A549 (cell line): Measurements from ENCODE around the gene BABAM2. TPM values are rescaled to one million over a fixed set of nuclear protein-coding genes. Genes with fewer than 3 reads are reported as not detected.
A peak's percentile ranks its signal among the peaks of the same experiment; 100 is the strongest.

ENCODE experiments used
- ATAC-seq, 2 experiments: fragments of 200-7000 bp in 1 of 2; fragments of >200 bp in 1 of 2; cut with Nextera tagmentation in 1 of 2; cut with Tn5 transposase in 1 of 2; 3 replicates each; pipeline versions ENCODE4 v1.8.0 to v1.9.1; 2018 to 2020; ENCODE audit warnings: mild to moderate bottlenecking in 1 of 2, moderate library complexity in 1 of 2
- CTCF ChIA-PET: fragments of 300-600 bp; sonication (Branson Sonifier 250); formaldehyde crosslinking; extraction: SDS; loops from one replicate; lab custom pipeline; 2021; ENCODE audit warnings: antibody characterized with exemption, inconsistent platforms; lab: Yijun Ruan, JAX
- POLR2A ChIA-PET: fragments of 350-600 bp; formaldehyde crosslinking; extraction: SDS; loops from one replicate; lab custom pipeline; 2021; ENCODE audit warnings: antibody characterized with exemption, inconsistent platforms; lab: Yijun Ruan, JAX
- DNase-seq, 2 experiments: peaks; one replicate each; pipeline versions ENCODE4 v3.0.0 to v3.0.0-alpha.2; 2011 to 2016; ENCODE audit warnings: low read depth in 1 of 2, low spot score in 1 of 2
- FAIRE-seq: peaks from 2 replicates; lab custom pipeline; 2011; peaks lifted over from hg19 to GRCh38; lab: Jason Lieb, UNC
- H3K27ac ChIP-seq, 2 experiments: fragments of >200 bp; sonication (Bioruptor Twin); formaldehyde crosslinking; 3 replicates each; pipeline ENCODE4 v1.5.1; 2016 to 2017
- H3K4me1 ChIP-seq: fragments of >200 bp; sonication (Bioruptor Twin); formaldehyde crosslinking; 3 replicates; pipeline ENCODE4 v1.6.1; 2016
- H3K4me2 ChIP-seq: fragments of >200 bp; sonication (Bioruptor Twin); formaldehyde crosslinking; 3 replicates; pipeline ENCODE4 v1.6.1; 2016
- H3K4me3 ChIP-seq: fragments of >200 bp; sonication (Bioruptor Twin); formaldehyde crosslinking; 3 replicates; pipeline ENCODE4 v1.5.1; 2016
- H3K9me3 ChIP-seq: fragments of >200 bp; sonication (Bioruptor Twin); formaldehyde crosslinking; 3 replicates; pipeline ENCODE4 v1.6.1; 2016
- CBX2 ChIP-seq: fragments of 200-600 bp; sonication (generic); IDR thresholded peaks from 2 replicates; pipeline ENCODE4 v1.6.1; 2016; ENCODE audit warnings: low read depth, mild to moderate bottlenecking, borderline replicate concordance
- CBX8 ChIP-seq: fragments of 200-600 bp; sonication (generic); IDR thresholded peaks from 2 replicates; pipeline ENCODE4 v1.6.1; 2016
- CEBPB ChIP-seq, 2 experiments: fragments of >200 bp in 1 of 2; sonication (Bioruptor Twin) in 1 of 2; formaldehyde crosslinking in 1 of 2; IDR thresholded peaks; 2 replicates each; pipeline ENCODE4 v1.6.1; 2012 to 2016
- CHD4 ChIP-seq: fragments of 200-600 bp; sonication (generic); IDR thresholded peaks from 2 replicates; pipeline ENCODE4 v1.6.1; 2016; ENCODE audit warnings: antibody characterized with exemption, mild to moderate bottlenecking, borderline replicate concordance
- EHF ChIP-seq: fragments of 250-450 bp; sonication (Bioruptor Pico); IDR thresholded peaks from 2 replicates; pipeline ENCODE4 v1.5.0; 2020; ENCODE audit warnings: mild to moderate bottlenecking
- ELK1 ChIP-seq: fragments of 150-350 bp; IDR thresholded peaks from 2 replicates; pipeline ENCODE4 v1.6.1; 2014; ENCODE audit warnings: low read depth, mild to moderate bottlenecking, low read length
- HOXA7 ChIP-seq: fragments of 250-450 bp; sonication (Bioruptor Pico); IDR thresholded peaks from 2 replicates; pipeline ENCODE4 v1.5.0; 2020; ENCODE audit warnings: mild to moderate bottlenecking, moderate library complexity
- HOXB5 ChIP-seq: fragments of 250-450 bp; sonication (Bioruptor Pico); IDR thresholded peaks from 2 replicates; pipeline ENCODE4 v1.5.0; 2020; ENCODE audit warnings: mild to moderate bottlenecking, moderate library complexity
- JUN ChIP-seq, 2 experiments: fragments of >200 bp; sonication (Bioruptor Twin); formaldehyde crosslinking; IDR thresholded peaks; 2 replicates in 1 of 2; 3 replicates in 1 of 2; pipeline ENCODE4 v1.6.1; 2016 to 2017
- JUNB ChIP-seq: fragments of >200 bp; sonication (Bioruptor Twin); formaldehyde crosslinking; IDR thresholded peaks from 2 replicates; pipeline ENCODE4 v1.6.1; 2016
- KDM1A ChIP-seq: fragments of 200-600 bp; sonication (generic); IDR thresholded peaks from 2 replicates; pipeline ENCODE4 v1.6.1; 2016; ENCODE audit warnings: low read depth, mild to moderate bottlenecking
- MAFK ChIP-seq: fragments of 450-650 bp; IDR thresholded peaks from 2 replicates; pipeline ENCODE4 v1.6.1; 2014; ENCODE audit not compliant: partially characterized antibody
- MYC ChIP-seq: IDR thresholded peaks from 2 replicates; pipeline ENCODE4 v1.6.1; 2012; ENCODE audit warnings: mild to moderate bottlenecking, inconsistent platforms, low read length, improper control_type of control experiment, borderline replicate concordance
- NR3C1 ChIP-seq: fragments of >200 bp; sonication (Bioruptor Twin); formaldehyde crosslinking; IDR thresholded peaks from 3 replicates; pipeline ENCODE4 v1.6.1; 2017
- PBX3 ChIP-seq: IDR thresholded peaks from 2 replicates; pipeline ENCODE4 v1.6.1; 2012
- POLR2AphosphoS2 ChIP-seq: conservative IDR thresholded peaks from 2 replicates; pipeline ENCODE4 v1.6.1; 2012; ENCODE audit warnings: low read length, improper control_type of control experiment, inconsistent platforms
- RARB ChIP-seq: fragments of 250-450 bp; sonication (Bioruptor Pico); IDR thresholded peaks from 2 replicates; pipeline ENCODE4 v1.8.0; 2021; ENCODE audit warnings: mild to moderate bottlenecking, moderate library complexity
- RCOR1 ChIP-seq: fragments of 150-350 bp; IDR thresholded peaks from 2 replicates; pipeline ENCODE4 v1.6.1; 2014; ENCODE audit warnings: antibody characterized with exemption, low read length, low read depth
- RFX5 ChIP-seq: fragments of 450-650 bp; IDR thresholded peaks from 2 replicates; pipeline ENCODE4 v1.7.1; 2014; ENCODE audit warnings: antibody characterized with exemption, mild to moderate bottlenecking, moderate library complexity
- SMC3 ChIP-seq: fragments of >200 bp; sonication (Bioruptor Twin); formaldehyde crosslinking; IDR thresholded peaks from 3 replicates; pipeline ENCODE4 v1.6.1; 2018; ENCODE audit warnings: inconsistent platforms
- TFCP2L1 ChIP-seq: fragments of 250-450 bp; sonication (Bioruptor Pico); IDR thresholded peaks from 2 replicates; pipeline ENCODE4 v1.5.0; 2021; ENCODE audit warnings: mild to moderate bottlenecking
- WGBS: methylation state at CpG from one replicate; pipeline ENCODE4 v1.1.6; 2017; ENCODE audit errors: missing lambda C conversion rate; 5-methylcytosine and 5-hydroxymethylcytosine counted together
- polyA plus RNA-seq, 4 experiments: library from polyadenylated mRNA; depleted of rRNA in 3 of 4; stranded (reverse); fragments of >200 nt; fragmentation: RNase III in 1 of 4; extraction: RNeasy Plus Mini Kit Qiagen cat#74134 plus additional on column Dnase treatment in 1 of 4; gene quantifications; 2 replicates in 3 of 4; 3 replicates in 1 of 4; pipeline ENCODE4 v1.2.3, GENCODE V29; 2011 to 2017
- TF ChIP-seq, protein P1 (sequence below): fragments of >200 bp; sonication (Bioruptor Twin); formaldehyde crosslinking; IDR thresholded peaks from 3 replicates; pipeline ENCODE4 v1.5.1; 2016

The BABAM2 gene
- polyA plus RNA-seq, 2 of the 4 experiments (the other 2 are of a cell fraction): 53.7 to 78.4 TPM

DNA sequence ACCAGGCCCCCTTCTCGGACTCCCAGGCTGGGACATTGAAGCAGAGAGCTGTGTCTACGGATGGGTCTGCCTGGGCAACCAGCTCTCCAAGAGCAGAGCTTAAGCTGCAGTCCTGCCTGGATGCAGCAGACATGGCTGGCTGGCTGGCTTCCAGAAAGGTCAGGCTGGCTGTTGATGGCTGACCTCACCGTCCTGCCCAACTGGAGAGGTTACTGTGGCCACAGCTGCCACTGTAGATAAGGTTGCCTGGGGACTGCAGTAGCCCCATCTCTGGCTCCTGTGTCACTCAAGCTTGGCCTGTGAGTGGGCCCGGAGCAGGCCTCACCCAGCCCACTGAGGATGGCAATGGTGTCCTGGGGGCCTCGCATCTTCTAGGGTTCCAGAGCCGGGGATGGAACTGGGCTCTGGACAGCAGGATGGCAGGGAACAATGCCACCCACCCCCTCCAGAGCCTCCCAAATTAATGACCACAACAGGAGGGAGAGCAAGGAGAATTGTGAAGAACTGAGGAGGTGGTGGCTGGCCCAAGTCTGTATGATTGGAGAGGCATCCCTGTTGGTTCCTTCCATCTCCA lies 465.1 kb downstream of the BABAM2 start:
- 92% methylated on average over 5 of the region's 6 CpGs for WGBS
- CTCF ChIA-PET: interaction anchor here (0.5 to 2.1 kb wide), 2 partner anchors 25 to 711 kb away, joined by 3 to 6 read pairs; no protein-coding TSS in a partner anchor
- no peaks in the 10 kb centered on the region for H3K9me3 ChIP-seq
- no peak overlapping the region for H3K4me3 ChIP-seq
- DNase-seq (no peak), ATAC-seq (peak in 1 of 2 experiments; percentile 5; a peak in 2 of 6 replicates), FAIRE-seq (no peak)
- TF ChIP-seq, protein P1, sequence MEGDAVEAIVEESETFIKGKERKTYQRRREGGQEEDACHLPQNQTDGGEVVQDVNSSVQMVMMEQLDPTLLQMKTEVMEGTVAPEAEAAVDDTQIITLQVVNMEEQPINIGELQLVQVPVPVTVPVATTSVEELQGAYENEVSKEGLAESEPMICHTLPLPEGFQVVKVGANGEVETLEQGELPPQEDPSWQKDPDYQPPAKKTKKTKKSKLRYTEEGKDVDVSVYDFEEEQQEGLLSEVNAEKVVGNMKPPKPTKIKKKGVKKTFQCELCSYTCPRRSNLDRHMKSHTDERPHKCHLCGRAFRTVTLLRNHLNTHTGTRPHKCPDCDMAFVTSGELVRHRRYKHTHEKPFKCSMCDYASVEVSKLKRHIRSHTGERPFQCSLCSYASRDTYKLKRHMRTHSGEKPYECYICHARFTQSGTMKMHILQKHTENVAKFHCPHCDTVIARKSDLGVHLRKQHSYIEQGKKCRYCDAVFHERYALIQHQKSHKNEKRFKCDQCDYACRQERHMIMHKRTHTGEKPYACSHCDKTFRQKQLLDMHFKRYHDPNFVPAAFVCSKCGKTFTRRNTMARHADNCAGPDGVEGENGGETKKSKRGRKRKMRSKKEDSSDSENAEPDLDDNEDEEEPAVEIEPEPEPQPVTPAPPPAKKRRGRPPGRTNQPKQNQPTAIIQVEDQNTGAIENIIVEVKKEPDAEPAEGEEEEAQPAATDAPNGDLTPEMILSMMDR: no peak
- TF ChIP-seq CBX8 (no peak), RCOR1 (no peak), RFX5 (no peak), JUN (IDR thresholded peaks at IDR 0.05) (no peak), CEBPB (IDR thresholded peaks at IDR 0.05) (no peak), PBX3 (no peak), JUNB (no peak)
- peak overlapping the region; percentile 47 to 83 for H3K27ac ChIP-seq
- POLR2A ChIA-PET: interaction anchor here (1.0 kb wide), 1 partner anchor 34 kb away, joined by 4 read pairs; no protein-coding TSS in a partner anchor
- no peak overlapping the region for H3K4me2 ChIP-seq
- peaks cover 21% of the 10 kb centered on the region for H3K4me1 ChIP-seq

GRCh38 chr2:28356095-28356911 lies 465.8 kb downstream of the BABAM2 start:
- Histone ChIP-seq H3K4me1 (peaks cover 28% of the 10 kb centered on the region), H3K4me2 (no peak overlapping the region; the same call in 2 of the 3 replicates), H3K4me3 (no peak overlapping the region), H3K9me3 (no peaks in the 10 kb centered on the region), H3K27ac (peak overlapping the region; percentile 47 to 83)
- 73% methylated on average over 17 of the region's 17 CpGs for WGBS
- FAIRE-seq (no peak), DNase-seq (peak in 1 of 2 experiments; percentile 38), ATAC-seq (peak; percentile 16 to 50; a peak in 4 of 6 replicates)
- ChIA-PET CTCF (interaction anchor here (0.5 to 2.1 kb wide), 3 partner anchors 25 to 711 kb away, joined by 3 to 6 read pairs (median 4); no protein-coding TSS in a partner anchor), POLR2A (interaction anchor here (0.6 to 1.0 kb wide), 2 partner anchors 34 to 45 kb away, joined by 4 read pairs; no protein-coding TSS in a partner anchor)
- TF ChIP-seq KDM1A: no peak

- no peak overlapping the region for H3K4me3 ChIP-seq
- peak overlapping the region; percentile 47 to 83; a peak in 5 of 6 replicates for H3K27ac ChIP-seq
- H3K4me2 ChIP-seq: no peak overlapping the region
- ChIA-PET POLR2A (interaction anchor here (0.6 kb wide), 1 partner anchor 44 kb away, joined by 4 read pairs; no protein-coding TSS in a partner anchor), CTCF (interaction anchor here (0.7 to 2.1 kb wide), 2 partner anchors 19 to 24 kb away, joined by 3 to 6 read pairs; no protein-coding TSS in a partner anchor)
- peaks cover 29% of the 10 kb centered on the region for H3K4me1 ChIP-seq
- 86% methylated on average over 5 of the region's 5 CpGs for WGBS
- DNase-seq: no peak
- TF ChIP-seq SMC3 (no peak), MAFK (no peak), POLR2AphosphoS2 (no peak), CBX2 (no peak), ELK1 (no peak), PBX3 (no peak), RCOR1 (no peak), CHD4 (no peak), RARB (CRISPR knock-in tag) (no peak), TFCP2L1 (CRISPR knock-in tag) (no peak), HOXA7 (CRISPR knock-in tag) (no peak), EHF (CRISPR knock-in tag) (no peak), HOXB5 (no peak), MYC (no peak), NR3C1 (no peak), JUN (IDR thresholded peaks at IDR 0.05) (no peak)
- TF ChIP-seq, protein P1: no peak
- FAIRE-seq: no peak
- H3K9me3 ChIP-seq: no peaks in the 10 kb centered on the region
- ATAC-seq: peak; percentile 7 to 20; a peak in 2 of 6 replicates
Observed at GRCh38 chr2:28357055-28357454, 466.5 kb downstream of the BABAM2 start.
